ENCODE results near the gene RIC1.
"Not testable (repeated sequence)": the region's sequence is repeated elsewhere in the genome, so short reads cannot be mapped to it uniquely, and the experiment has no call there.

RIC1 gene

DNA sequence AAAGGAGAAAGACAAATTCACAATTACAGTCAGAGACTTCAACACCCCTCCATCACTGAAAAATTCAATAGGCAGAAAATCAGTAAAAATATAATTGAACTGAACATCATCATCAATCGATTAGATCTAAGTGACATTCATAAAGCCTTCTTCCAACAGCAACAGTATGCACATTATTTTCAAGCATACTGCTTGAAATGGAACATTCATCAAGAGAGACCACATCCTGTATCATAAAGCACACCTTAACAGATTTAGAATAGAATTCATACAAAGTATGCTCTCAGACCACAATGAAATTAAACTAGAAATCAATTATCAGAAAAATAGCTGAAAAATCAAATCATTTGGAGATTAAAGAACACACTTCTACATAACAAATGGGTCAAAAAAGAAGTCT, 164.9 kb downstream of the RIC1 start:
- DNase-seq, result no peak

DNA sequence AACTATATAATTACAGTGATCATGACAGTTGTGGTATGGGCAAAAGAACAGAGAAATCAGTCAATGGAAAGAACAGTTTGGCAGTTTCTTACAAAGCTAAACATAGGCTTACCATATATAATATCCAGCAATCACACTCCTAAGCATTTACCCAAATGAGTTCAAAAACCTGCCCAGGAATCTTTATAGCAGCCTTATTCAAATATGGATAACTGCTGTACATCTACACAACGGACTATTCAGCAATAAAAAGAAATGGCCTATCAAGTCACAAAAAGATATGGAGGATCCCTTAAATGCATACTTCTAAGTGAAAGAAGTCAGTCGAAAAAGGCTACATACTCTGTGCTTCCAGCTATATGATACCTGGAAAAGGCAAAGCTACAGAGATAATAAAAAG, 167.4 kb downstream of the RIC1 start:
- DNase-seq, result no peak

DNA sequence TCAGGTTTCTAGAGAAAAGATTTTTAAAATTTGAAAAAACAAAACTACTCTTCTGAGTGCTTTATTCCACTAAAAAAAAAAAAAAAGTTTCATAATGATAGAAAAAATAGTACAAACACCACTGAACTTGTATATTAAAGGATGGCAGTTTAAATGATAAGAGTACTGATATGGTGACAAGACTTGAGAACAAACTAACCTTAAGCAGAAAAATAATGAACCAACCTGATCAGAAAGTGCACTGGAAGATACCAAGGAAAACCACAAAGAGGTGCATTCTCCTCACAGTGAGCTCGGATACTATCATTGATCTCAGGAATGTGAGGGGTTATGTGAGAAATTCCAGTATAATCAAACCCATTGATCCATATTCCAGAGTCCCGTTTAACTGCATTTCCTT, 169.7 kb downstream of the RIC1 start:
- DNase-seq, result no peak

- DNase-seq, result peak; percentile 9
These were observed 170.4 kb downstream of the RIC1 start for GRCh38 chr9:5799314-5799713.

DNA sequence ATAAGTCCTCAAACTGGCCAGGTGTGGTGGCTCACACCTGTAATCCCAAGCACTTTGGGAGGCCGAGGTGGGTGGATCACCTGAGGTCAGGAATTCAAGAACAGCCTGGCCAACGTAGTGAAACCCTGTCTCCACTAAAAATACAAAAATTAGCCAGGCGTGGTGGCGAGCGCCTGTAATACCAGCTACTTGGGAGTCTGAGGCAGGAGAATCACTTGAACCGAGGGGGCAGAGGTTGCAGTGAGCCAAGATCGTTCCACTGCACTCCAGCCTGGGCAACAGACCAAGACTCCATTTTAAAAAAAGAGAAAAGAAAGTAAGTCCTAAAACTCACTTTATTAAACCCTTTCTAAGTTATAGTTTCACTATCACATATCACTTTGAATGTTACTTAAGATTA, 171.5 kb downstream of the RIC1 start:
- not testable (repeated sequence) for DNase-seq

- no peak for DNase-seq
These were observed 172.2 kb downstream of the RIC1 start for GRCh38 chr9:5800969-5801738.

- DNase-seq, result no peak
These were observed 172.8 kb downstream of the RIC1 start for GRCh38 chr9:5801739-5802113.

GRCh38 chr9:5805478-5805877, 176.6 kb downstream of the RIC1 start:
- DNase-seq, result no peak

DNA sequence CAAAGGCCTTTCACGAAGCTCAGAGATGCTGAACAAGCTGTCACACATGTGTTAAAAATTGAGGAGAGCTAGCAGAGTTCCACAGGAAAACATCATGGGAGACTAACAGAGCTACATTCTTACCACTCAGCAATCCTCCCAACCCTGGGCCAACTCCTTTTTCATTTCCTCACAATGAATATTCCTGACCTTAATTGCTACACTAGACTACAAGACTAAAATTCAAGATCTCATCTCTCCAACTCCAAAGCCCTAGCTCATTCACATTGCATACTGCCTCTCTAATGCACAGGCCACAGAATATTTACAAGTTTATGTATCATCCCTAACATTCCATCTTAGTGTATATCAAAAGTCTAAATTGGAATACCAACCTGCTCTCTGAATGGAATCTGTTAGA, 182.8 kb downstream of the RIC1 start:
- DNase-seq, result no peak

- no peak for DNase-seq
These were observed 184.9 kb downstream of the RIC1 start for GRCh38 chr9:5813824-5814223.

- no peak for DNase-seq
These were observed 186.6 kb downstream of the RIC1 start for GRCh38 chr9:5815461-5815860.

- DNase-seq, result no peak
These were observed 189.0 kb downstream of the RIC1 start for GRCh38 chr9:5817862-5818261.

DNA sequence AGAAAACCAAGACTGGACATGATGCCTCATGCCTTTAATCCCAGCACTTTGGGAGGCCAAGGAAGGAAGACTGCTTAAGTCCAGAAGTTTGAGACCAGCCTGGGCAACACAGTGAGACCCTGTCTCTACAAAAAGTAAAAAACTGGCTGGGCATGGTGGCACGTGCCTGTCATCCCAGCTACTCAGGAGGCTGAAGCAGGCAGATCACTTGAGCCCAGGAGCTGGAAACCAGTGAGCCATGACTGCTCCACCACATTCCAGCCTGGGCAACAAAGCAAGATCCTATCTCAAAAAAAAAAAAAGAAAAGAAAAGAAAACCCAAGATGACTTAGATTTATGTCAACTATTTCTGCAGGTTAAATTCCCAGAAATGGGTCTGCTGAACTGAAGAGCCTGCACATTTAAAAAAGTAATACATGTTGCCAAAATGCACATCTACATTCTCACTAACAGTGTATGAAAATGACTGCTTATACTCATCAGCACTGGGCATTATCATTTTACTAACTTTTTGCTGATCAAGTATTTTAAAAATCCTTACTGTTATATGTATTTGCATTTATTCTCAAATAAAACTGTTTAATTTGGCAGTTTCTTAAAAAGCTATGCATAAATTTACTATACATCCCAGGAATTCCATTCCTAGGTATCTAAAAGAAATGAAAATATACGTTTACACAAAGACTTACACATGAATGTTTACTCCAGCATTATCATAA, 189.7 kb downstream of the RIC1 start:
- DNase-seq, result no peak

DNA sequence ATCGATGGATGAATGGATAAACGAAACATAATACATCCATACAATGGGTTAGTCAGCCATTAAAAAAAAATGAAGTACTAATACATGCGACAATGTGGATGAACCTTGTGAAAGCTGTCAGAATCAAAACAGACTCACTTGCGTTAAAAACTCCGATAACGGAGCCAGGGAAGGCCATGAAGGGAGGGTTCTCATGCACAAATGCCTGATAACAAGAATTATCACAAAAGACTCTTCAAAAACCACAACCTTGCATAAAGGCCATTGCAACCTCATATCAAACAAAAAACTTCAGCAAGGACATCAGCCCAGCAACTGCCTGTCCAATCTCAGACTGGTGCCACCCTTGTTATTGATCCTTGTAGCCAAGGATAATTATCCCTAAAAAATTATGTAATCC, 190.3 kb downstream of the RIC1 start:
- DNase-seq, result no peak

DNA sequence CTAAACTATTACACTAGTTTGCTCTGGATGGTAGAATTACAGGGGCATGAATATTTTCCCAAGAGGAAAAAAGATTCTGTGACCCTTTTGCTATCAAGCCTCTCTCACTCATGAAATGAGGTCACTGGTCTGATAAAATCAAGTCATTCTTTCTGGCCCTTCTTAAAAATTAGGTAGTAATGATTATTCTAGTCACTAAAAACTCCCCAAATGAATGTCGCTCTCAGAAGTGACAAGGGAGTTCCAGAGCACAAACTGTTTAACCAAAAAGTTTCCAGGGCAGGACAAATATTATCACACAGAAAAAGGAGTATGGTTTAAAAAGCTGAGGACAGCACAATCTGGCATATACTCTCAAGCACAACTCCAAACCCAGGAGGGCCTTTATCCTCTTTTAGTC, 191.5 kb downstream of the RIC1 start:
- DNase-seq, result no peak

DNA sequence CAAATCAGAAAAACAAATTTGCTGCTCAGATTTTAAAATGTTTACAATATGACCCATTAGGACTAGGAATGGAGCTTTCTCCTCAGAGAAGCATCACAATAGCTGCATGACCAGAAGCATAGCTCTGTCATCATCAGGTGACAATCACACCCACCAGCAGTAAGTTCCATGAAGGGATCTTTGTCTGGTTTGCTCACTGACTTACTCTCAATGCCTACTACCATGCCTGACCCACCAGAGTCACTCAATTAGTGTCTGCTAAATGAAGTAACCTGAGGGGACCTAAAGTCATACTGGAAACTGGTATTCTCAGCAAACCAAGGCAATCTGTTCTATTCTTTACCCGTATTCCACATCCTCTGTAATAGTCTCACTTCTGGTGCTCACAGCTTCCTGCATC, 196.3 kb downstream of the RIC1 start:
- DNase-seq, result no peak

Data from CD4-positive, alpha-beta T cell treated with Interleukin-17A for 4 hours (primary cell).